Measurements from ENCODE around the gene TRIML2. TPM values are rescaled to one million over a fixed set of nuclear protein-coding genes. Genes with fewer than 3 reads are reported as not detected.
A peak's percentile ranks its signal among the peaks of the same experiment; 100 is the strongest.

Gene TRIML2
- total and polyA plus RNA-seq, 2 of the 13 experiments (the other 11 are each of a cell fraction or from before 2014, with no cell fraction given), result not detected

DNA sequence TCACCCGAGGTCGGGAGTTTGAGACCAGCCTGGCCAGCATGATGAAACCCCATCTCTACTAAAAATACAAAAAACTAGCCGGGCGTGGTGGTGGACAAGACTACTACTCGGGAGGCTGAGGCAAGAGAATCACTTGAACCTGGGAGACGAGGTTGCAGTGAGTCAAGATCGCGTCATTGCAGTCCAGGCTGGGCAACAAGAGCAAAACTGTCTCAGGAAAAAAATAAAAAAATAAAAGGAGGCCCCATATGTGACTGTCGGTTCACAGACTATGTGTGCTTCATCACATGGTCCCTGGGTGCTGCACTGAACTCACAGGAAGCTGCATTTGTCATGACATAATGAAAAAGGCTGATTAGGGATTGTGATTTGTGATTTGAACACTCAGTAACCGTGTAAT lies 36.2 kb upstream of the TRIML2 start:
- ChIA-PET CTCF (ENCODE audit: low intra/inter-chr PET ratio, low total read pairs) (no interaction called here), POLR2A (no interaction called here)
- Histone ChIP-seq H4K20me1 (ENCODE audit: insufficient read depth, low read length) (no peaks in the 10 kb centered on the region), H3K79me2 (ENCODE audit: insufficient read depth, low read length) (no peaks in the 10 kb centered on the region), H3K4me1 (ENCODE audit: insufficient read depth, low read length) (no peaks in the 10 kb centered on the region), H3K4me3 (replicated peaks in 1 of 3; ENCODE audit: insufficient read depth in 1 of 3, low read depth in 2 of 3, low read length in 3 of 3) (no peak overlapping the region), H2AFZ (ENCODE audit: low read length) (no peak overlapping the region), H3K27me3 (ENCODE audit: control insufficient read depth in 1 of 2, insufficient read depth in 2 of 2, low read length in 2 of 2) (peaks cover 0 to 6% of the 10 kb centered on the region in 2 experiments; a peak in 1 of 5 replicates), H3K36me3 (replicated peaks in 1 of 2; ENCODE audit: control insufficient read depth in 1 of 2, insufficient read depth in 2 of 2, low read length in 2 of 2) (no peaks in the 10 kb centered on the region), H3K27ac (ENCODE audit: extremely low read length, insufficient read depth, low read length) (no peak overlapping the region), H3K4me2 (ENCODE audit: low read depth, low read length) (no peak overlapping the region), H3K9me3 (ENCODE audit: low read length) (peaks cover 5% of the 10 kb centered on the region; the same call in 1 of the 2 replicates), H3K9ac (ENCODE audit: insufficient read depth, low read depth, low read length) (no peak overlapping the region)
- 21% methylated on average over 10 of the region's 10 CpGs for WGBS (ENCODE audit: low lambda C conversion rate)
- FAIRE-seq, result no peak
- no peak for ATAC-seq
- in situ Hi-C loops (cut with HindIII; ENCODE audit: extremely low pct_ligation_motif_present, low pct_unique_long_range_greater_than_20kb), result no loop called here
- BruUV-seq (replicated peaks), result no TSS peak
- no peak for DNase-seq (ENCODE audit: low spot score)
- TF ChIP-seq EZH2 (conservative IDR thresholded peaks at IDR 0.05; ENCODE audit: low read depth, low read length), result no peak
- TF ChIP-seq HHEX (CRISPR knock-in tag; IDR thresholded peaks at IDR 0.05), result no peak
- intact Hi-C loops (cut with micrococcal nuclease; ENCODE audit: unreplicated experiment), result no loop called here

DNA sequence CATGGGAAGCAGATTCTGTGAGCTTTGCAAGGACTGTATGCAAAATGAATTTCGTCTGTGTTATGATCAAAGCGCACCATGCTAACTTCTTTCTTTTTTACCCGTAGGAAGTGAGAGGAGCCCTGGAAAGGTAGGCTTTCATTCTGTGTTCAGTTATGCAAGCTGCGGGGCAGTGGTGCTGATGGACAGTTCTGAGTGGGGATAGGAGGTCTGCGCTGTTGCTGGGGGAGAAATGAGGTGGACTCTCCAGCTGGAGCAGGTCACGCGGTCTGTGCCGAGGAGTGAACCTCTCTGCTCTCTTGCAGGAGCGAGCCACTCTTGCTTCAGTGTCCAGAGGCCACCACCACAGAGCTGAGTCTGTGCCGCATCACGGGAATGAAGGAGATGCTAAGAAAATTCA lies 34.3 kb upstream of the TRIML2 start:
- no peaks in the 10 kb centered on the region for H3K79me2 ChIP-seq (ENCODE audit: insufficient read depth, low read length)
- H2AFZ ChIP-seq (ENCODE audit: low read length), result no peak overlapping the region
- H3K4me1 ChIP-seq (ENCODE audit: insufficient read depth, low read length), result no peaks in the 10 kb centered on the region
- ATAC-seq (peak; percentile 32; the same call in 2 of the 3 replicates), DNase-seq (ENCODE audit: low spot score) (no peak), FAIRE-seq (no peak)
- peaks cover 0 to 13% of the 10 kb centered on the region in 2 experiments; a peak in 1 of 5 replicates for H3K27me3 ChIP-seq (ENCODE audit: control insufficient read depth in 1 of 2, insufficient read depth in 2 of 2, low read length in 2 of 2)
- TF ChIP-seq, protein P1, sequence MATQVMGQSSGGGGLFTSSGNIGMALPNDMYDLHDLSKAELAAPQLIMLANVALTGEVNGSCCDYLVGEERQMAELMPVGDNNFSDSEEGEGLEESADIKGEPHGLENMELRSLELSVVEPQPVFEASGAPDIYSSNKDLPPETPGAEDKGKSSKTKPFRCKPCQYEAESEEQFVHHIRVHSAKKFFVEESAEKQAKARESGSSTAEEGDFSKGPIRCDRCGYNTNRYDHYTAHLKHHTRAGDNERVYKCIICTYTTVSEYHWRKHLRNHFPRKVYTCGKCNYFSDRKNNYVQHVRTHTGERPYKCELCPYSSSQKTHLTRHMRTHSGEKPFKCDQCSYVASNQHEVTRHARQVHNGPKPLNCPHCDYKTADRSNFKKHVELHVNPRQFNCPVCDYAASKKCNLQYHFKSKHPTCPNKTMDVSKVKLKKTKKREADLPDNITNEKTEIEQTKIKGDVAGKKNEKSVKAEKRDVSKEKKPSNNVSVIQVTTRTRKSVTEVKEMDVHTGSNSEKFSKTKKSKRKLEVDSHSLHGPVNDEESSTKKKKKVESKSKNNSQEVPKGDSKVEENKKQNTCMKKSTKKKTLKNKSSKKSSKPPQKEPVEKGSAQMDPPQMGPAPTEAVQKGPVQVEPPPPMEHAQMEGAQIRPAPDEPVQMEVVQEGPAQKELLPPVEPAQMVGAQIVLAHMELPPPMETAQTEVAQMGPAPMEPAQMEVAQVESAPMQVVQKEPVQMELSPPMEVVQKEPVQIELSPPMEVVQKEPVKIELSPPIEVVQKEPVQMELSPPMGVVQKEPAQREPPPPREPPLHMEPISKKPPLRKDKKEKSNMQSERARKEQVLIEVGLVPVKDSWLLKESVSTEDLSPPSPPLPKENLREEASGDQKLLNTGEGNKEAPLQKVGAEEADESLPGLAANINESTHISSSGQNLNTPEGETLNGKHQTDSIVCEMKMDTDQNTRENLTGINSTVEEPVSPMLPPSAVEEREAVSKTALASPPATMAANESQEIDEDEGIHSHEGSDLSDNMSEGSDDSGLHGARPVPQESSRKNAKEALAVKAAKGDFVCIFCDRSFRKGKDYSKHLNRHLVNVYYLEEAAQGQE (IDR thresholded peaks at IDR 0.05; ENCODE audit: borderline replicate concordance in 1 of 2, low read depth in 1 of 2, low read length in 2 of 2), result peak in 1 of 2 experiments; percentile 74; a peak in 3 of 4 replicates
- TF ChIP-seq NFKB2 (CRISPR knock-in tag; IDR thresholded peaks at IDR 0.05; ENCODE audit: borderline replicate concordance), result no peak
- no peak for TF ChIP-seq ZNF781 (CRISPR knock-in tag; IDR thresholded peaks at IDR 0.05; ENCODE audit: borderline replicate concordance, not compliant biosample characterization)
- WGBS (ENCODE audit: low lambda C conversion rate), result 49% methylated on average over 9 of the region's 11 CpGs
- no peak overlapping the region for H3K4me2 ChIP-seq (ENCODE audit: low read depth, low read length)
- ChIA-PET CTCF (ENCODE audit: low intra/inter-chr PET ratio, low total read pairs) (no interaction called here), POLR2A (no interaction called here)
- H3K9ac ChIP-seq (ENCODE audit: insufficient read depth, low read depth, low read length), result no peak overlapping the region
- H3K36me3 ChIP-seq (replicated peaks in 1 of 2; ENCODE audit: control insufficient read depth in 1 of 2, insufficient read depth in 2 of 2, low read length in 2 of 2), result no peaks in the 10 kb centered on the region
- no peak overlapping the region for H3K27ac ChIP-seq (ENCODE audit: extremely low read length, insufficient read depth, low read length)
- intact Hi-C loops (cut with micrococcal nuclease; ENCODE audit: unreplicated experiment) (no loop called here), in situ Hi-C loops (cut with HindIII; ENCODE audit: extremely low pct_ligation_motif_present, low pct_unique_long_range_greater_than_20kb) (no loop called here)
- no peaks in the 10 kb centered on the region for H3K9me3 ChIP-seq (ENCODE audit: low read length)
- no TSS peak for BruUV-seq (replicated peaks)
- no peak overlapping the region for H3K4me3 ChIP-seq (replicated peaks in 1 of 3; ENCODE audit: insufficient read depth in 1 of 3, low read depth in 2 of 3, low read length in 3 of 3)
- no peaks in the 10 kb centered on the region for H4K20me1 ChIP-seq (ENCODE audit: insufficient read depth, low read length)

Data from HepG2 (cell line).